PFSK-1 (cell line): ENCODE results near the gene BRD7.

ENCODE experiments used
- POLR2AphosphoS5 ChIP-seq: IDR thresholded peaks from 2 replicates; pipeline ENCODE4 v1.6.1; 2012; ENCODE audit warnings: low read depth, mild to moderate bottlenecking, control low read depth, low read length, moderate library complexity
- SIN3A ChIP-seq: IDR thresholded peaks from 2 replicates; pipeline ENCODE4 v1.6.1; 2012; ENCODE audit warnings: mild to moderate bottlenecking, low read length, moderate library complexity, borderline replicate concordance; ENCODE audit not compliant: insufficient read depth
- TAF1 ChIP-seq: IDR thresholded peaks from 2 replicates; pipeline ENCODE4 v1.6.1; 2012; ENCODE audit warnings: low read length, control low read depth, borderline replicate concordance; ENCODE audit not compliant: insufficient read depth
- TF ChIP-seq, protein P1 (sequence below), 2 experiments: IDR thresholded peaks; 2 replicates each; pipeline versions ENCODE4 v1.6.1 to v1.8.0; 2011 to 2012; ENCODE audit warnings: low read depth in 2 of 2, low read length in 2 of 2, control low read depth in 1 of 2, inconsistent platforms in 1 of 2, mild to moderate bottlenecking in 1 of 2, moderate library complexity in 1 of 2; ENCODE audit not compliant: insufficient read depth in 1 of 2

- TF ChIP-seq, protein P1, sequence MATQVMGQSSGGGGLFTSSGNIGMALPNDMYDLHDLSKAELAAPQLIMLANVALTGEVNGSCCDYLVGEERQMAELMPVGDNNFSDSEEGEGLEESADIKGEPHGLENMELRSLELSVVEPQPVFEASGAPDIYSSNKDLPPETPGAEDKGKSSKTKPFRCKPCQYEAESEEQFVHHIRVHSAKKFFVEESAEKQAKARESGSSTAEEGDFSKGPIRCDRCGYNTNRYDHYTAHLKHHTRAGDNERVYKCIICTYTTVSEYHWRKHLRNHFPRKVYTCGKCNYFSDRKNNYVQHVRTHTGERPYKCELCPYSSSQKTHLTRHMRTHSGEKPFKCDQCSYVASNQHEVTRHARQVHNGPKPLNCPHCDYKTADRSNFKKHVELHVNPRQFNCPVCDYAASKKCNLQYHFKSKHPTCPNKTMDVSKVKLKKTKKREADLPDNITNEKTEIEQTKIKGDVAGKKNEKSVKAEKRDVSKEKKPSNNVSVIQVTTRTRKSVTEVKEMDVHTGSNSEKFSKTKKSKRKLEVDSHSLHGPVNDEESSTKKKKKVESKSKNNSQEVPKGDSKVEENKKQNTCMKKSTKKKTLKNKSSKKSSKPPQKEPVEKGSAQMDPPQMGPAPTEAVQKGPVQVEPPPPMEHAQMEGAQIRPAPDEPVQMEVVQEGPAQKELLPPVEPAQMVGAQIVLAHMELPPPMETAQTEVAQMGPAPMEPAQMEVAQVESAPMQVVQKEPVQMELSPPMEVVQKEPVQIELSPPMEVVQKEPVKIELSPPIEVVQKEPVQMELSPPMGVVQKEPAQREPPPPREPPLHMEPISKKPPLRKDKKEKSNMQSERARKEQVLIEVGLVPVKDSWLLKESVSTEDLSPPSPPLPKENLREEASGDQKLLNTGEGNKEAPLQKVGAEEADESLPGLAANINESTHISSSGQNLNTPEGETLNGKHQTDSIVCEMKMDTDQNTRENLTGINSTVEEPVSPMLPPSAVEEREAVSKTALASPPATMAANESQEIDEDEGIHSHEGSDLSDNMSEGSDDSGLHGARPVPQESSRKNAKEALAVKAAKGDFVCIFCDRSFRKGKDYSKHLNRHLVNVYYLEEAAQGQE (IDR thresholded peaks at IDR 0.05; ENCODE audit: insufficient read depth in 1 of 2, low read depth in 2 of 2, low read length in 2 of 2), result no peak
- no peak for TF ChIP-seq SIN3A
- no peak for TF ChIP-seq POLR2AphosphoS5
- TF ChIP-seq TAF1, result no peak
Measured at GRCh38 chr16:50414152-50414551, 45.4 kb upstream of the BRD7 start.
